T-helper 2 cell treated with Interferon-gamma antibody and Interleukin-4, amounts not matched to agents 5 μg/mL and 100 μg/mL, for 36 hours (primary cell): Measurements from ENCODE around the gene ZNF652.
"Not testable (repeated sequence)": the region's sequence is repeated elsewhere in the genome, so short reads cannot be mapped to it uniquely, and the experiment has no call there.

Experiments
- DNase-seq: peaks from one replicate; pipeline ENCODE4 v3.0.0; 2021; ENCODE audit warnings: low spot score
- H3K27ac Mint-ChIP-seq: one replicate; pipeline ENCODE4 v1.8.0; 2021; ENCODE audit warnings: mild to moderate bottlenecking, mixed read lengths
- H3K27me3 Mint-ChIP-seq: one replicate; pipeline ENCODE4 v1.8.0; 2021; ENCODE audit warnings: low read depth, mixed read lengths
- H3K36me3 Mint-ChIP-seq: one replicate; pipeline ENCODE4 v1.8.0; 2021; ENCODE audit warnings: low read depth, mixed read lengths
- H3K4me1 Mint-ChIP-seq: one replicate; pipeline ENCODE4 v1.8.0; 2021; ENCODE audit warnings: low read depth, mixed read lengths
- H3K4me3 Mint-ChIP-seq: one replicate; pipeline ENCODE4 v1.8.0; 2022; ENCODE audit warnings: mild to moderate bottlenecking, moderate library complexity, mixed read lengths
- H3K9me3 Mint-ChIP-seq: one replicate; pipeline ENCODE4 v1.8.0; 2021; ENCODE audit warnings: mixed read lengths

The ZNF652 gene

GRCh38 chr17:49269356-49269755 lies 92.7 kb downstream of the ZNF652 start:
- H3K4me3 Mint-ChIP-seq = no peak overlapping the region
- DNase-seq = no peak
- no peaks in the 10 kb centered on the region for H3K27me3 Mint-ChIP-seq
- H3K36me3 Mint-ChIP-seq = no peaks in the 10 kb centered on the region
- no peaks in the 10 kb centered on the region for H3K4me1 Mint-ChIP-seq
- no peak overlapping the region for H3K27ac Mint-ChIP-seq
- no peaks in the 10 kb centered on the region for H3K9me3 Mint-ChIP-seq

- Mint-ChIP-seq H3K4me1 (no peaks in the 10 kb centered on the region), H3K27ac (no peak overlapping the region), H3K4me3 (no peak overlapping the region), H3K9me3 (no peaks in the 10 kb centered on the region), H3K36me3 (no peaks in the 10 kb centered on the region), H3K27me3 (peaks cover 5% of the 10 kb centered on the region)
- DNase-seq = no peak
Measured at GRCh38 chr17:49267912-49268311, 94.1 kb downstream of the ZNF652 start.

GRCh38 chr17:49266233-49266632 lies 95.8 kb downstream of the ZNF652 start:
- Mint-ChIP-seq H3K4me1 (peaks cover 1% of the 10 kb centered on the region), H3K9me3 (no peaks in the 10 kb centered on the region), H3K36me3 (no peaks in the 10 kb centered on the region), H3K27ac (no peak overlapping the region), H3K27me3 (peaks cover 6% of the 10 kb centered on the region), H3K4me3 (no peak overlapping the region)
- no peak for DNase-seq

- not testable (repeated sequence) for H3K4me3 Mint-ChIP-seq, H3K27ac Mint-ChIP-seq, H3K9me3 Mint-ChIP-seq, DNase-seq, H3K36me3 Mint-ChIP-seq
- H3K27me3 Mint-ChIP-seq = peaks cover 15% of the 10 kb centered on the region
- peaks cover 12% of the 10 kb centered on the region for H3K4me1 Mint-ChIP-seq
Measured at GRCh38 chr17:49261540-49261939, 100.5 kb downstream of the ZNF652 start.

- peak overlapping the region; percentile 72 for H3K4me3 Mint-ChIP-seq
- peaks cover 12% of the 10 kb centered on the region for H3K4me1 Mint-ChIP-seq
- no peaks in the 10 kb centered on the region for H3K36me3 Mint-ChIP-seq
- H3K9me3 Mint-ChIP-seq = no peaks in the 10 kb centered on the region
- H3K27me3 Mint-ChIP-seq = peaks cover 15% of the 10 kb centered on the region
- H3K27ac Mint-ChIP-seq = no peak overlapping the region
- no peak for DNase-seq
Measured at GRCh38 chr17:49260817-49261291, 101.2 kb downstream of the ZNF652 start.

GRCh38 chr17:49260011-49260816 lies 101.8 kb downstream of the ZNF652 start:
- DNase-seq = peak; percentile 70
- peak overlapping the region; percentile 83 for H3K4me3 Mint-ChIP-seq
- H3K9me3 Mint-ChIP-seq = no peaks in the 10 kb centered on the region
- H3K36me3 Mint-ChIP-seq = no peaks in the 10 kb centered on the region
- H3K27ac Mint-ChIP-seq = no peak overlapping the region
- peaks cover 12% of the 10 kb centered on the region for H3K4me1 Mint-ChIP-seq
- H3K27me3 Mint-ChIP-seq = peaks cover 15% of the 10 kb centered on the region

- peaks cover 12% of the 10 kb centered on the region for H3K4me1 Mint-ChIP-seq
- no peaks in the 10 kb centered on the region for H3K9me3 Mint-ChIP-seq
- peaks cover 15% of the 10 kb centered on the region for H3K27me3 Mint-ChIP-seq
- H3K4me3 Mint-ChIP-seq = peak overlapping the region; percentile 83
- no peak overlapping the region for H3K27ac Mint-ChIP-seq
- no peaks in the 10 kb centered on the region for H3K36me3 Mint-ChIP-seq
- DNase-seq = no peak
Measured at GRCh38 chr17:49259663-49260010, 102.4 kb downstream of the ZNF652 start.

- H3K27ac Mint-ChIP-seq = no peak overlapping the region
- H3K27me3 Mint-ChIP-seq = peaks cover 12% of the 10 kb centered on the region
- peaks cover 12% of the 10 kb centered on the region for H3K4me1 Mint-ChIP-seq
- DNase-seq = no peak
- H3K4me3 Mint-ChIP-seq = no peak overlapping the region
- no peaks in the 10 kb centered on the region for H3K36me3 Mint-ChIP-seq
- H3K9me3 Mint-ChIP-seq = no peaks in the 10 kb centered on the region
Measured at GRCh38 chr17:49258394-49258793, 103.7 kb downstream of the ZNF652 start.

GRCh38 chr17:49255125-49255524 lies 106.9 kb downstream of the ZNF652 start:
- DNase-seq = no peak
- Mint-ChIP-seq H3K27ac (no peak overlapping the region), H3K9me3 (no peaks in the 10 kb centered on the region), H3K4me1 (peaks cover 2% of the 10 kb centered on the region), H3K4me3 (no peak overlapping the region), H3K27me3 (peaks cover 11% of the 10 kb centered on the region), H3K36me3 (no peaks in the 10 kb centered on the region)

- Mint-ChIP-seq H3K27ac (no peak overlapping the region), H3K4me3 (no peak overlapping the region), H3K36me3 (no peaks in the 10 kb centered on the region), H3K9me3 (no peaks in the 10 kb centered on the region), H3K27me3 (peaks cover 16% of the 10 kb centered on the region), H3K4me1 (peaks cover 2% of the 10 kb centered on the region)
- no peak for DNase-seq
Measured at GRCh38 chr17:49254066-49254465, 108.0 kb downstream of the ZNF652 start.

- Mint-ChIP-seq H3K4me1 (no peaks in the 10 kb centered on the region), H3K9me3 (no peaks in the 10 kb centered on the region), H3K36me3 (no peaks in the 10 kb centered on the region), H3K27me3 (peaks cover 17% of the 10 kb centered on the region), H3K27ac (no peak overlapping the region), H3K4me3 (no peak overlapping the region)
- DNase-seq = no peak
Measured at GRCh38 chr17:49252148-49252695, 109.8 kb downstream of the ZNF652 start.

GRCh38 chr17:49249890-49250522 lies 112.0 kb downstream of the ZNF652 start:
- no peak overlapping the region for H3K27ac Mint-ChIP-seq
- H3K9me3 Mint-ChIP-seq = no peaks in the 10 kb centered on the region

GRCh38 chr17:49249292-49249794 lies 112.7 kb downstream of the ZNF652 start:
- Mint-ChIP-seq H3K27me3 (peaks cover 19% of the 10 kb centered on the region), H3K36me3 (no peaks in the 10 kb centered on the region), H3K9me3 (no peaks in the 10 kb centered on the region), H3K4me1 (no peaks in the 10 kb centered on the region), H3K27ac (no peak overlapping the region), H3K4me3 (no peak overlapping the region)
- DNase-seq = no peak

More at GRCh38 chr17:49249890-49250522, 112.0 kb downstream of the ZNF652 start:
- no peak for DNase-seq
- peaks cover 19% of the 10 kb centered on the region for H3K27me3 Mint-ChIP-seq
- H3K36me3 Mint-ChIP-seq = no peaks in the 10 kb centered on the region
- no peaks in the 10 kb centered on the region for H3K4me1 Mint-ChIP-seq
- no peak overlapping the region for H3K4me3 Mint-ChIP-seq

- no peak overlapping the region for H3K4me3 Mint-ChIP-seq
- no peak overlapping the region for H3K27ac Mint-ChIP-seq
- peaks cover 18% of the 10 kb centered on the region for H3K27me3 Mint-ChIP-seq
- H3K9me3 Mint-ChIP-seq = no peaks in the 10 kb centered on the region
- DNase-seq = no peak
- no peaks in the 10 kb centered on the region for H3K4me1 Mint-ChIP-seq
- no peaks in the 10 kb centered on the region for H3K36me3 Mint-ChIP-seq
Measured at GRCh38 chr17:49247944-49248343, 114.1 kb downstream of the ZNF652 start.
